Keratinocyte (primary cell): ENCODE results near the gene BEST2. TPM values are rescaled to one million over a fixed set of nuclear protein-coding genes. Genes with fewer than 3 reads are reported as not detected.

Experiments
- DNase-seq: peaks from one replicate; pipeline ENCODE4 v3.0.0-alpha.2; 2011; ENCODE audit warnings: low read depth, missing footprints, low spot score
- FAIRE-seq: peaks from 2 replicates; lab custom pipeline; 2011; peaks lifted over from hg19 to GRCh38; lab: Jason Lieb, UNC
- H2AFZ ChIP-seq: 2 replicates; pipeline ENCODE4 v1.6.0; 2012; ENCODE audit warnings: low read length, control low read depth, inconsistent platforms; ENCODE audit not compliant: control insufficient read depth
- H3K27ac ChIP-seq: 2 replicates; pipeline ENCODE4 v1.5.1; 2011; ENCODE audit warnings: low read length; ENCODE audit not compliant: control insufficient read depth, insufficient read depth
- H3K27me3 ChIP-seq: 3 replicates; pipeline ENCODE4 v1.6.0; 2011; ENCODE audit warnings: low read length; ENCODE audit not compliant: control insufficient read depth, insufficient read depth; ENCODE audit errors: extremely low read depth
- H3K36me3 ChIP-seq, 2 experiments: 2 replicates in 1 of 2; 3 replicates in 1 of 2; pipeline ENCODE4 v1.5.1; 2011; ENCODE audit warnings: low read length in 2 of 2, mild to moderate bottlenecking in 1 of 2; ENCODE audit not compliant: control insufficient read depth in 2 of 2, insufficient read depth in 2 of 2; ENCODE audit errors: extremely low read depth in 1 of 2
- H3K4me1 ChIP-seq: 3 replicates; pipeline ENCODE4 v1.5.1; 2011; ENCODE audit warnings: low read length; ENCODE audit not compliant: control insufficient read depth, insufficient read depth; ENCODE audit errors: extremely low read depth
- H3K4me2 ChIP-seq: 3 replicates; pipeline ENCODE4 v1.6.0; 2011; ENCODE audit warnings: low read depth, low read length; ENCODE audit not compliant: control insufficient read depth, insufficient read depth; ENCODE audit errors: extremely low read depth
- H3K4me3 ChIP-seq, 3 experiments: fragments of 200-600 bp in 1 of 3; sonication (generic) in 1 of 3; 2 replicates in 2 of 3; 3 replicates in 1 of 3; pipeline ENCODE4 v1.5.1; 2011 to 2016; ENCODE audit warnings: low read length in 3 of 3, mild to moderate bottlenecking in 3 of 3, control low read depth in 2 of 3, inconsistent platforms in 1 of 3, low read depth in 1 of 3, mixed read lengths in 1 of 3, mixed run types in 1 of 3, moderate library complexity in 1 of 3; ENCODE audit not compliant: control insufficient read depth in 2 of 3, insufficient read depth in 2 of 3; ENCODE audit errors: extremely low read depth in 1 of 3
- H3K79me2 ChIP-seq: 2 replicates; pipeline ENCODE4 v1.6.0; 2012; ENCODE audit warnings: low read length; ENCODE audit not compliant: control insufficient read depth, insufficient read depth
- H3K9ac ChIP-seq: 3 replicates; pipeline ENCODE4 v1.6.0; 2011; ENCODE audit warnings: low read length; ENCODE audit not compliant: control insufficient read depth, insufficient read depth; ENCODE audit errors: extremely low read depth
- H3K9me1 ChIP-seq: 3 replicates; pipeline ENCODE4 v1.6.0; 2011; ENCODE audit warnings: low read length; ENCODE audit not compliant: control insufficient read depth, insufficient read depth; ENCODE audit errors: extremely low read depth
- H3K9me3 ChIP-seq: 2 replicates; pipeline ENCODE4 v1.5.1; 2012; ENCODE audit warnings: low read depth, low read length; ENCODE audit not compliant: control insufficient read depth
- H4K20me1 ChIP-seq: 3 replicates; pipeline ENCODE4 v1.6.0; 2011; ENCODE audit warnings: low read length; ENCODE audit not compliant: control insufficient read depth, insufficient read depth; ENCODE audit errors: extremely low read depth
- EZH2 ChIP-seq: IDR thresholded peaks from one replicate; pipeline ENCODE4 v1.6.1; 2012; ENCODE audit warnings: inconsistent platforms, mild to moderate bottlenecking, low read length, moderate library complexity
- dilution Hi-C: fragments of 300-500 bp; cut with MboI; formaldehyde crosslinking; loops from one replicate; pipeline ENCODE4 v1.7.0; 2020; ENCODE audit warnings: low sequenced_read_pairs; ENCODE audit not compliant: extremely low pct_ligation_motif_present
- polyA plus RNA-seq, 5 experiments: library from polyadenylated mRNA; depleted of rRNA in 3 of 5; stranded (reverse) in 3 of 5; stranded (forward) in 1 of 5; unstranded in 1 of 5; fragments of >200 nt; gene quantifications; 1 replicate in 1 of 5; 2 replicates in 3 of 5; 3 replicates in 1 of 5; pipeline versions ENCODE4 v1.2.1 to v1.2.3, GENCODE V29; 2011 to 2012; ENCODE audit warnings: missing spikeins in 2 of 5, low read depth in 1 of 5, low replicate concordance in 1 of 5
- TF ChIP-seq, protein P1 (sequence below), 3 experiments: IDR thresholded peaks in 1 of 3; conservative IDR thresholded peaks in 1 of 3; optimal IDR thresholded peaks in 1 of 3; 2 replicates in 2 of 3; 3 replicates in 1 of 3; pipeline versions ENCODE3 to v1.5.1; 2011; ENCODE audit warnings: low read length in 3 of 3, mild to moderate bottlenecking in 3 of 3, moderate library complexity in 2 of 3, control low read depth in 1 of 3, inconsistent platforms in 1 of 3; ENCODE audit not compliant: insufficient read depth in 2 of 3; ENCODE audit errors: extremely low read depth in 1 of 3

The BEST2 gene
- polyA plus RNA-seq, 1 donor (not counting 4 experiments of a cell fraction or from before 2014, with no cell fraction given) = not detected

DNA sequence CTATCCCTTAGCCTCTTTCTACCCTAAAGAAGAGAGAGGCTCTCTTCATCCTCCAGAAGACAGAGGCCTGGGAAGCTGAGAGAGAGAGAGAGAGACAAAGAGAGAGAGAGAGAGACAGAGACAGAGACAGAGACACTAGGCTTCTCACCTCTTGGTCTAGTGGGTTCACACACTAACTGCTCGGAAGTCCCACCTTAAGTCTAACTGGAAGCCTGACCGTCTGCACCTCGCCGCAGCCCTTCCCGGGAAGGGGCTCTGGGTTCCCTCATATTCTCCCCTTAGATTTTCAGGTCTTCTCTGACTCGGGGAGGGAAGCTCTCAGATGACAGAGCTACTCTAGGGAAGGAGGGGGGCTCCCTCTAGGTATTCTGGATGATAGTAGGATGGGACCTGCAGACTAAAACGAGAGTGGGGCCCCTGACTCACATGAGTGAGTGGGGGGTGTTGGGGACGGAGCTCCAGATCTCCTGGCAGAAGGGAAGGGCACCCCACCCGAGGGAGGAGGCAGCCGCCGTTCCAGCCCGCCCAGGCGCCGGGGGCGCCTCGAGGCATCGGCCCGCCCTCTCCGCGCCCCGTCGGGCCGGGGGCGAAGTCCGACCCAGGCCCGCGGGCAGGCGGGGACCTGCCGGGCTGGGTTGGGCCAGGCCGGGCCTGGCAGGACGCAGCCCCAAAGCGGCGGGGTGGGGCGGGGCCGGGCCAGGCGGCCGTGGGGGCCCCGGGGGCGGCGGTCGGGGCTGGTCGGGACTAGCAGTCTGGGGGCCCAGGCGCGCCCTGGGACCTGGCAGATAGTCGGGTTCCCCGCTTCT, 37.7 kb downstream of the BEST2 start:
- Histone ChIP-seq H4K20me1 (peaks cover 11% of the 10 kb centered on the region), H3K4me1 (peaks cover 55% of the 10 kb centered on the region), H3K79me2 (peaks cover 19% of the 10 kb centered on the region), H3K27ac (peak overlapping the region; percentile 98), H3K36me3 (no peaks in the 10 kb centered on the region), H3K9ac (peak overlapping the region; percentile 97), H3K9me1 (no peaks in the 10 kb centered on the region), H3K27me3 (no peaks in the 10 kb centered on the region), H3K4me3 (peak overlapping the region; percentile 48 to 73 (median 49)), H3K9me3 (no peaks in the 10 kb centered on the region), H2AFZ (peak overlapping the region; percentile 46), H3K4me2 (peak overlapping the region; percentile 99)
- FAIRE-seq = no peak
- TF ChIP-seq, protein P1, sequence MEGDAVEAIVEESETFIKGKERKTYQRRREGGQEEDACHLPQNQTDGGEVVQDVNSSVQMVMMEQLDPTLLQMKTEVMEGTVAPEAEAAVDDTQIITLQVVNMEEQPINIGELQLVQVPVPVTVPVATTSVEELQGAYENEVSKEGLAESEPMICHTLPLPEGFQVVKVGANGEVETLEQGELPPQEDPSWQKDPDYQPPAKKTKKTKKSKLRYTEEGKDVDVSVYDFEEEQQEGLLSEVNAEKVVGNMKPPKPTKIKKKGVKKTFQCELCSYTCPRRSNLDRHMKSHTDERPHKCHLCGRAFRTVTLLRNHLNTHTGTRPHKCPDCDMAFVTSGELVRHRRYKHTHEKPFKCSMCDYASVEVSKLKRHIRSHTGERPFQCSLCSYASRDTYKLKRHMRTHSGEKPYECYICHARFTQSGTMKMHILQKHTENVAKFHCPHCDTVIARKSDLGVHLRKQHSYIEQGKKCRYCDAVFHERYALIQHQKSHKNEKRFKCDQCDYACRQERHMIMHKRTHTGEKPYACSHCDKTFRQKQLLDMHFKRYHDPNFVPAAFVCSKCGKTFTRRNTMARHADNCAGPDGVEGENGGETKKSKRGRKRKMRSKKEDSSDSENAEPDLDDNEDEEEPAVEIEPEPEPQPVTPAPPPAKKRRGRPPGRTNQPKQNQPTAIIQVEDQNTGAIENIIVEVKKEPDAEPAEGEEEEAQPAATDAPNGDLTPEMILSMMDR (optimal IDR thresholded peaks at IDR 0.05 in 1 of 3, IDR thresholded peaks at IDR 0.05 in 1 of 3, conservative IDR thresholded peaks at IDR 0.05 in 1 of 3; ENCODE audit: extremely low read depth in 1 of 3, insufficient read depth in 2 of 3, low read length in 3 of 3) = no peak
- TF ChIP-seq EZH2 = no peak
- dilution Hi-C loops = no loop called here
- DNase-seq = no peak

DNA sequence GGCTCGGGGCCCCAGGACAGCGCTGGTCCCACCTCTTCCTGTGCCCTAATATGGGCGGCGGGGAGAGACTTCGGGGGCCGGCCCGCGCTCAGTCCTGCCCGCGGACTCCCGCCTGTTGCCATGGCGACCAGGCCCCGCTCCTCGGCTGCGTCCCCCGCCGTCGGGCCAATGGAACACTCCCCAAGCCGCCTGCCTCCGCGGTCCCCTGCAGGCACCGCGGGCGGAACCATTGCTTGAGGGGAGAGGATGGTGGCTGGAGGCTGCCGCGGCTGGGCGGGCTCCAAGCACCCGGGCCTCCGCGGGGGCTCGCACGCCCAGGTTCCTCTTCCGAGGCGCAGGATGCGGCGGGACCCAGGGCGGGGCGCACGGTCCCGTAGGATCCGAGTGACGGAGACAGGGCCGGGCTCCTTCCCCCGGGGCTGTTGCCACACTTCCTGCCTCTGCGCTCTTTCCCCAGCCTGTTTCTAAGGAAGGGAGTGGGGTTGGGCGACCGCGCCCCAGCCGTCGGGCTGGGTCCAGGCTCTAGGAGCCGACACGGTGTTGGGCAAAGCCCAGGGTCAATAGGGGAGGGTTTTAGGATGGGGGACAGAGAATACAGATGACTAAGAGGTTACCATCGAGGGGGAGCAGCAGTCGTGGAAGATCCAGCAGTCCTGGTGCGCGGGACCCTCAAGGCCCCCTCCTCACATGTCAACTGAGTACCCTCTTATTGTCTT, 38.5 kb downstream of the BEST2 start:
- H3K79me2 ChIP-seq = peaks cover 19% of the 10 kb centered on the region
- FAIRE-seq = no peak

More for the DNA sequence above, 38.5 kb downstream of the BEST2 start:
- peak overlapping the region; percentile 98 for H3K27ac ChIP-seq
- H3K9me3 ChIP-seq = no peaks in the 10 kb centered on the region
- no peak for DNase-seq
- H4K20me1 ChIP-seq = peaks cover 11% of the 10 kb centered on the region
- peak overlapping the region; percentile 97 for H3K9ac ChIP-seq
- TF ChIP-seq EZH2 = no peak
- TF ChIP-seq, protein P1 (optimal IDR thresholded peaks at IDR 0.05 in 1 of 3, IDR thresholded peaks at IDR 0.05 in 1 of 3, conservative IDR thresholded peaks at IDR 0.05 in 1 of 3; ENCODE audit: extremely low read depth in 1 of 3, insufficient read depth in 2 of 3, low read length in 3 of 3) = no peak
- H3K4me1 ChIP-seq = peaks cover 47% of the 10 kb centered on the region
- no peaks in the 10 kb centered on the region for H3K9me1 ChIP-seq
- no peaks in the 10 kb centered on the region for H3K27me3 ChIP-seq
- dilution Hi-C loops = no loop called here
- H3K4me2 ChIP-seq = peak overlapping the region; percentile 99
- H3K36me3 ChIP-seq = no peaks in the 10 kb centered on the region
- H3K4me3 ChIP-seq = peak overlapping the region; percentile 73 to 95 (median 94)
- H2AFZ ChIP-seq = no peak overlapping the region
